HUES6 (cell line): ENCODE results near the gene CYP19A1.

ENCODE experiments used
- H3K27ac ChIP-seq: 2 replicates; pipeline ENCODE4 v1.7.0; 2013; ENCODE audit warnings: low read depth, mild to moderate bottlenecking, low read length, inconsistent platforms
- H3K27me3 ChIP-seq: 2 replicates; pipeline ENCODE4 v1.6.1; 2013; ENCODE audit warnings: low read length; ENCODE audit not compliant: control insufficient read depth, insufficient read depth
- H3K36me3 ChIP-seq: 2 replicates; pipeline ENCODE4 v1.6.1; 2013; ENCODE audit warnings: low read length; ENCODE audit not compliant: control insufficient read depth, insufficient read depth
- H3K4me1 ChIP-seq: 2 replicates; pipeline ENCODE4 v1.6.1; 2013; ENCODE audit warnings: low read length; ENCODE audit not compliant: control insufficient read depth, insufficient read depth
- H3K4me3 ChIP-seq: 2 replicates; pipeline ENCODE4 v1.5.1; 2013; ENCODE audit warnings: low read depth, low read length
- H3K9ac ChIP-seq: one replicate; pipeline ENCODE4 v1.6.1; 2013; ENCODE audit warnings: mild to moderate bottlenecking, low read length
- H3K9me3 ChIP-seq: 2 replicates; pipeline ENCODE4 v1.6.1; 2013; ENCODE audit warnings: low read depth, low read length; ENCODE audit not compliant: control insufficient read depth, insufficient read depth

CYP19A1 gene

GRCh38 chr15:51323749-51324148, 14.6 kb downstream of the CYP19A1 start:
- no peaks in the 10 kb centered on the region; the same call in 1 of the 2 replicates for H3K27me3 ChIP-seq
- no peak overlapping the region for H3K27ac ChIP-seq
- H3K36me3 ChIP-seq, result no peaks in the 10 kb centered on the region
- H3K4me3 ChIP-seq, result no peak overlapping the region
- no peak overlapping the region for H3K9ac ChIP-seq
- H3K9me3 ChIP-seq, result no peaks in the 10 kb centered on the region
- H3K4me1 ChIP-seq, result no peaks in the 10 kb centered on the region

- Histone ChIP-seq H3K27ac (no peak overlapping the region), H3K9me3 (no peaks in the 10 kb centered on the region), H3K27me3 (no peaks in the 10 kb centered on the region), H3K4me3 (no peak overlapping the region), H3K36me3 (no peaks in the 10 kb centered on the region), H3K4me1 (no peaks in the 10 kb centered on the region), H3K9ac (no peak overlapping the region)
Observed at GRCh38 chr15:51322621-51323296, 15.6 kb downstream of the CYP19A1 start.

GRCh38 chr15:51321316-51321715, 17.1 kb downstream of the CYP19A1 start:
- Histone ChIP-seq H3K36me3 (no peaks in the 10 kb centered on the region), H3K9me3 (no peaks in the 10 kb centered on the region), H3K4me3 (no peak overlapping the region), H3K4me1 (no peaks in the 10 kb centered on the region), H3K27me3 (no peaks in the 10 kb centered on the region), H3K27ac (no peak overlapping the region), H3K9ac (no peak overlapping the region)

GRCh38 chr15:51320843-51321242, 17.6 kb downstream of the CYP19A1 start:
- Histone ChIP-seq H3K4me3 (no peak overlapping the region), H3K27me3 (no peaks in the 10 kb centered on the region), H3K4me1 (no peaks in the 10 kb centered on the region), H3K9ac (no peak overlapping the region), H3K9me3 (no peaks in the 10 kb centered on the region), H3K27ac (no peak overlapping the region), H3K36me3 (no peaks in the 10 kb centered on the region)

- Histone ChIP-seq H3K9ac (no peak overlapping the region), H3K4me3 (no peak overlapping the region), H3K4me1 (peaks cover 2% of the 10 kb centered on the region; the same call in 1 of the 2 replicates), H3K36me3 (no peaks in the 10 kb centered on the region), H3K27ac (no peak overlapping the region), H3K9me3 (no peaks in the 10 kb centered on the region), H3K27me3 (no peaks in the 10 kb centered on the region)
Observed at GRCh38 chr15:51319539-51319938, 18.9 kb downstream of the CYP19A1 start.

- Histone ChIP-seq H3K4me1 (peaks cover 2% of the 10 kb centered on the region; the same call in 1 of the 2 replicates), H3K9me3 (no peaks in the 10 kb centered on the region), H3K4me3 (no peak overlapping the region), H3K36me3 (no peaks in the 10 kb centered on the region), H3K27ac (no peak overlapping the region), H3K9ac (no peak overlapping the region), H3K27me3 (no peaks in the 10 kb centered on the region)
Observed at GRCh38 chr15:51318382-51319150, 19.8 kb downstream of the CYP19A1 start.

- H3K27ac ChIP-seq, result no peak overlapping the region
- H3K4me1 ChIP-seq, result peaks cover 13% of the 10 kb centered on the region; the same call in 1 of the 2 replicates
- no peaks in the 10 kb centered on the region for H3K36me3 ChIP-seq
- no peak overlapping the region for H3K4me3 ChIP-seq
- no peaks in the 10 kb centered on the region for H3K9me3 ChIP-seq
- H3K9ac ChIP-seq, result no peak overlapping the region
- H3K27me3 ChIP-seq, result no peaks in the 10 kb centered on the region
Observed at GRCh38 chr15:51316636-51317035, 21.8 kb downstream of the CYP19A1 start.

GRCh38 chr15:51315726-51316125, 22.7 kb downstream of the CYP19A1 start:
- no peaks in the 10 kb centered on the region for H3K36me3 ChIP-seq
- no peak overlapping the region for H3K9ac ChIP-seq
- H3K9me3 ChIP-seq, result no peaks in the 10 kb centered on the region
- peaks cover 13% of the 10 kb centered on the region; the same call in 1 of the 2 replicates for H3K4me1 ChIP-seq
- no peaks in the 10 kb centered on the region for H3K27me3 ChIP-seq
- H3K27ac ChIP-seq, result no peak overlapping the region
- H3K4me3 ChIP-seq, result no peak overlapping the region

GRCh38 chr15:51314391-51315337, 23.7 kb downstream of the CYP19A1 start:
- H3K9ac ChIP-seq, result no peak overlapping the region
- no peaks in the 10 kb centered on the region for H3K9me3 ChIP-seq
- no peaks in the 10 kb centered on the region for H3K36me3 ChIP-seq
- no peak overlapping the region for H3K27ac ChIP-seq
- H3K27me3 ChIP-seq, result no peaks in the 10 kb centered on the region
- H3K4me1 ChIP-seq, result peaks cover 13% of the 10 kb centered on the region; the same call in 1 of the 2 replicates
- no peak overlapping the region for H3K4me3 ChIP-seq

- peaks cover 13% of the 10 kb centered on the region; the same call in 1 of the 2 replicates for H3K4me1 ChIP-seq
- no peak overlapping the region for H3K4me3 ChIP-seq
- H3K9me3 ChIP-seq, result no peaks in the 10 kb centered on the region
- no peak overlapping the region for H3K27ac ChIP-seq
- no peak overlapping the region for H3K9ac ChIP-seq
- H3K27me3 ChIP-seq, result no peaks in the 10 kb centered on the region
- H3K36me3 ChIP-seq, result no peaks in the 10 kb centered on the region
Observed at GRCh38 chr15:51313644-51314280, 24.6 kb downstream of the CYP19A1 start.
